Measurements from ENCODE around the gene COA6.

The COA6 gene

DNA sequence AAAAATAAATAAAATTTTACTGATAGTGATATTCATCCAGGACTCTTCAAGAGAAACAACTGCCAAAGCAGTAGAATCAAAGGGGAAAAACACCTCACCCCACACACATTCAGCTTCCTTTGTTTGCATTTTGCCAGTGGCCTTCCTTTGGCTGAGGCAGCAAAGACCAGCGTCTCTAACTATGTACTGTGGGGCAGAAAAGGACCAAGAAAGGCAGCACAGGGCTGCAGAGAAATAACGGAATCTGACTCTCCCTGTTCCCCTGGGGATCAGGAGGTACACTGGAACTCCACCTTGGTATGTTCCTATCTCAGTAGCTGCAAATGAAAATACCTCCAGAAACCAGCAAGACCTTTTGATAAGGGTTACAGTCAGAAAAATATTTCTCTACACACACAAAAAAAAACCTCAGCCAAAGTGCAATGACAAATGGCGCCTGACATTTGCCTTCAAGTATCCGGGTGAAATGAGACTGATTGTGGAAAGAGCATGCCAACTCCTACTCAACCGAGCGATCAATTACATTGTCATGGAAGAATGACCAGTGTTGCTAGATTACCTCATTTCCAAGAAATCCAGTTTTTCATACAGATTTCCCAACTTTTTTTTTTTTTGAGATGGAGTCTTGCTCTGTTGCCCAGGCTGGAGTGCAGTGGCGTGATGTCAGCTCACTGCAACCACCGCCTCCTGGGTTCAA lies 54.8 kb downstream of the COA6 start:
- ATAC-seq (ENCODE audit: low read depth) (no peak), DNase-seq (ENCODE audit: low spot score) (no peak)
- H3K9me3 ChIP-seq (ENCODE audit: severe bottlenecking) = no peaks in the 10 kb centered on the region
- H3K27me3 ChIP-seq (ENCODE audit: insufficient read depth, poor library complexity, severe bottlenecking) = no peaks in the 10 kb centered on the region
- no peak overlapping the region for H3K4me3 ChIP-seq (ENCODE audit: severe bottlenecking)
- TF ChIP-seq, protein P1, sequence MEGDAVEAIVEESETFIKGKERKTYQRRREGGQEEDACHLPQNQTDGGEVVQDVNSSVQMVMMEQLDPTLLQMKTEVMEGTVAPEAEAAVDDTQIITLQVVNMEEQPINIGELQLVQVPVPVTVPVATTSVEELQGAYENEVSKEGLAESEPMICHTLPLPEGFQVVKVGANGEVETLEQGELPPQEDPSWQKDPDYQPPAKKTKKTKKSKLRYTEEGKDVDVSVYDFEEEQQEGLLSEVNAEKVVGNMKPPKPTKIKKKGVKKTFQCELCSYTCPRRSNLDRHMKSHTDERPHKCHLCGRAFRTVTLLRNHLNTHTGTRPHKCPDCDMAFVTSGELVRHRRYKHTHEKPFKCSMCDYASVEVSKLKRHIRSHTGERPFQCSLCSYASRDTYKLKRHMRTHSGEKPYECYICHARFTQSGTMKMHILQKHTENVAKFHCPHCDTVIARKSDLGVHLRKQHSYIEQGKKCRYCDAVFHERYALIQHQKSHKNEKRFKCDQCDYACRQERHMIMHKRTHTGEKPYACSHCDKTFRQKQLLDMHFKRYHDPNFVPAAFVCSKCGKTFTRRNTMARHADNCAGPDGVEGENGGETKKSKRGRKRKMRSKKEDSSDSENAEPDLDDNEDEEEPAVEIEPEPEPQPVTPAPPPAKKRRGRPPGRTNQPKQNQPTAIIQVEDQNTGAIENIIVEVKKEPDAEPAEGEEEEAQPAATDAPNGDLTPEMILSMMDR (IDR thresholded peaks at IDR 0.05; ENCODE audit: poor library complexity, severe bottlenecking) = no peak
- no peaks in the 10 kb centered on the region for H3K4me1 ChIP-seq (ENCODE audit: insufficient read depth, poor library complexity, severe bottlenecking)
- peaks cover 76% of the 10 kb centered on the region for H3K36me3 ChIP-seq (ENCODE audit: low read depth)
- H3K27ac ChIP-seq (ENCODE audit: poor library complexity, severe bottlenecking) = no peak overlapping the region

DNA sequence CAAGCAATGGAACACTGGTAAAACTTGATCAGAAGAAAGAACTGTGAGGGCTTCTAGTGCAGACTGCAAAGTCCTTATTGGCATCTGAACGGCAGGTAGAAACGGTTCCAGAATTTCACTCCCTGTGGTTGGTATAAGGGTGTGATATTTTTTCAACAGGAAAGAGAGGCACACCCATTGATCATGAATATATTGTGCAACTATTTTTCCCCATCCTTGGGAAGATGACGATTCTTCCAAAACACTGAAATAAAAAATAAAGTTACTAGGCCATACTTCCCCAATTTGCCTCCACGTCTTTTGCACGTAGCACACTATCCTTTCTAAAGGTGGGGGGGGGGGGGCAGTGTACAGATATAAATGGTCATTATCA lies 56.2 kb downstream of the COA6 start:
- ATAC-seq (ENCODE audit: low read depth) (no peak), DNase-seq (ENCODE audit: low spot score) (no peak)
- Histone ChIP-seq H3K27me3 (ENCODE audit: insufficient read depth, poor library complexity, severe bottlenecking) (no peaks in the 10 kb centered on the region), H3K9me3 (ENCODE audit: severe bottlenecking) (no peaks in the 10 kb centered on the region), H3K36me3 (ENCODE audit: low read depth) (peaks cover 76% of the 10 kb centered on the region), H3K27ac (ENCODE audit: poor library complexity, severe bottlenecking) (no peak overlapping the region), H3K4me1 (ENCODE audit: insufficient read depth, poor library complexity, severe bottlenecking) (no peaks in the 10 kb centered on the region), H3K4me3 (ENCODE audit: severe bottlenecking) (no peak overlapping the region)
- TF ChIP-seq, protein P1 (IDR thresholded peaks at IDR 0.05; ENCODE audit: poor library complexity, severe bottlenecking) = no peak

DNA sequence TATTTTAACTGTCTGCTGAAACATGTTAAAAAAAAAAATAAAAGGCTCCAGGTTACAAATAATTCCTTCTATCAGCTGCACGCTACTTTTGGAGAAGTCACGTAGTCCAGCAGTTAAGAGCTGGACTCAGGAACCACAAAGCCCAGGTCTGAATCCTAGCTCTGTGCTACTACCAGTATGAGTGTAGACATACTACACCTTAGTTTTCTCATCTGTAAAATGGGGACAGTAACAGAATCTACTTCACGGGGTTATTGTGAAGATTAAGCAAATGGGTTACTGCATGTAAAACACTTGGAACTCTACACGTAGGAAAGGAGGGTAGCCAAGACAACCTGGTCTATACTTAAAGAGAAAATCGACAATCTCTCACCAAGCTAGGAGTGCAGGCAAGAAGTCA lies 57.4 kb downstream of the COA6 start:
- Histone ChIP-seq H3K27ac (ENCODE audit: poor library complexity, severe bottlenecking) (no peak overlapping the region), H3K27me3 (ENCODE audit: insufficient read depth, poor library complexity, severe bottlenecking) (no peaks in the 10 kb centered on the region)

DNA sequence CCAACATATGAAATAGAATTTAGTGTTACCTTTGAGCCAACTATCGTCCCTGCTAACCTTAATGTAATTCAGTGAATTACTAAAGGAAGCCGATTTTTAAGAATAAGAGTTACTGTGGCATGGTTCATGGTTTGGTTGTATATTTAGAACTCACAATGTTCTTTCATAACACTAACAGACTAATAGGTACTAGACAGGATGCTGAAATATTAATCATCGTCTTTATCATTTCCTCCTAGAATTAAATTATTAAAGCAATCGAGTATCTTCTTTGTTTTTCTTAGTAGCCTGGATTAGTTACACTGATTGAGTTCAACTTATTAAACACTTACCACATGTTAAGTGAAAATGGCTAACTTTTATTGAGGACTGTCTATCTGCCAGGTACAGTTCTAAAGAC lies 58.0 kb downstream of the COA6 start:
- DNase-seq (ENCODE audit: low spot score) (no peak), ATAC-seq (ENCODE audit: low read depth) (no peak)
- no peaks in the 10 kb centered on the region for H3K4me1 ChIP-seq (ENCODE audit: insufficient read depth, poor library complexity, severe bottlenecking)
- peaks cover 59% of the 10 kb centered on the region for H3K36me3 ChIP-seq (ENCODE audit: low read depth)
- no peak overlapping the region for H3K4me3 ChIP-seq (ENCODE audit: severe bottlenecking)
- TF ChIP-seq, protein P1 (IDR thresholded peaks at IDR 0.05; ENCODE audit: poor library complexity, severe bottlenecking) = no peak
- H3K27ac ChIP-seq (ENCODE audit: poor library complexity, severe bottlenecking) = no peak overlapping the region
- H3K27me3 ChIP-seq (ENCODE audit: insufficient read depth, poor library complexity, severe bottlenecking) = no peaks in the 10 kb centered on the region
- no peaks in the 10 kb centered on the region for H3K9me3 ChIP-seq (ENCODE audit: severe bottlenecking)

More for the DNA sequence above, 57.4 kb downstream of the COA6 start:
- Histone ChIP-seq H3K9me3 (ENCODE audit: severe bottlenecking) (no peaks in the 10 kb centered on the region), H3K4me1 (ENCODE audit: insufficient read depth, poor library complexity, severe bottlenecking) (no peaks in the 10 kb centered on the region), H3K36me3 (ENCODE audit: low read depth) (peaks cover 65% of the 10 kb centered on the region), H3K4me3 (ENCODE audit: severe bottlenecking) (no peak overlapping the region)
- ATAC-seq (ENCODE audit: low read depth) (no peak), DNase-seq (ENCODE audit: low spot score) (no peak)
- TF ChIP-seq, protein P1 (IDR thresholded peaks at IDR 0.05; ENCODE audit: poor library complexity, severe bottlenecking) = no peak

DNA sequence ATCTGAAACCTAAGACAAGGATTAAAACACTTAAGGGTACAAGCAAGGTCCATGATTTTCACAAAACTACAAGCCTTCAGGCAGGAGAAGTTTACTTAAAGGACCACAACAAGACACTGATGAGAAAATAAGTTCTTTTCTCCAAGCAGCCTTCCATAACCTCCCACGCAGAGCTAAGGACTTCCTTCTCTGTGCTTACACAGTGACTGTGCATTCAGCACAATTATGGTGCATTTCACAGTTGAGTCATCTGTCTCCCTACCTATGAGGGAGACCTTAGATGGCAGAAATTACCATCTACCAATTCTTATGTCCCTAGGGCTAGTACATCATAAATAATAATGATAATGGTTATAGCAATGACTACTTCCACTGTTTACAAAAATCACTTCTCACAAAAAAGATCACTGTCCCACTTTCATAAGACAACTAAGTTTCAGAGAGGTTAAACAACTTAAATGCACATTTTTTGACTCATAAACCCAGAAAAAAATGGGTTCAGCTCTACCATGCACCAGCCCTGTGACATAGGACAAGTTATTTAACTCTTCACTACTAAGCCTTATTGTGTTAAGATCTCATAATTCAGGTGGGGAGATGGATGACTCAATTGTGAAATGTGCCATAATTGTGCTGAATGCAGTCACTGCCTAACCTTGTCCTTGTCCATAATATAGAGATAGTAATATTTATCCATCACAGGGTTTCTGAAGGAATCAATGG lies 60.5 kb downstream of the COA6 start:
- Histone ChIP-seq H3K4me3 (ENCODE audit: severe bottlenecking) (no peak overlapping the region), H3K4me1 (ENCODE audit: insufficient read depth, poor library complexity, severe bottlenecking) (no peaks in the 10 kb centered on the region), H3K9me3 (ENCODE audit: severe bottlenecking) (no peaks in the 10 kb centered on the region), H3K36me3 (ENCODE audit: low read depth) (peaks cover 40% of the 10 kb centered on the region), H3K27me3 (ENCODE audit: insufficient read depth, poor library complexity, severe bottlenecking) (no peaks in the 10 kb centered on the region), H3K27ac (ENCODE audit: poor library complexity, severe bottlenecking) (no peak overlapping the region)
- 0 out of 3 replicates have a peak, but pooled peaks have one; percentile 49 for ATAC-seq (ENCODE audit: low read depth)
- TF ChIP-seq, protein P1 (IDR thresholded peaks at IDR 0.05; ENCODE audit: poor library complexity, severe bottlenecking) = no peak
- DNase-seq (ENCODE audit: low spot score) = no peak
